ENCODE results near the gene RCN2.
"Not testable (repeated sequence)": the region's sequence is repeated elsewhere in the genome, so short reads cannot be mapped to it uniquely, and the experiment has no call there.

Gene RCN2

GRCh38 chr15:76932135-76932966 lies 802 bp downstream of the RCN2 start:
- DNase-seq (ENCODE audit: low read depth in 2 of 2): no peak

- DNase-seq (ENCODE audit: low read depth in 2 of 2): no peak
These were observed 4.1 kb downstream of the RCN2 start for GRCh38 chr15:76935620-76936019.

- no peak for DNase-seq (ENCODE audit: low read depth in 2 of 2)
These were observed 5.1 kb downstream of the RCN2 start for GRCh38 chr15:76936671-76937070.

- DNase-seq (ENCODE audit: low read depth in 2 of 2): no peak
These were observed 7.2 kb downstream of the RCN2 start for GRCh38 chr15:76938752-76939151.

GRCh38 chr15:76939715-76940114 lies 8.2 kb downstream of the RCN2 start:
- no peak for DNase-seq (ENCODE audit: low read depth in 2 of 2)

- DNase-seq (ENCODE audit: low read depth in 2 of 2): no peak
These were observed 10.1 kb downstream of the RCN2 start for GRCh38 chr15:76941636-76942035.

- no peak for DNase-seq (ENCODE audit: low read depth in 2 of 2)
These were observed 10.8 kb downstream of the RCN2 start for GRCh38 chr15:76942331-76942730.

GRCh38 chr15:76945494-76946093 lies 14.0 kb downstream of the RCN2 start:
- no peak for DNase-seq (ENCODE audit: low read depth in 2 of 2)

GRCh38 chr15:76947454-76947853 lies 15.9 kb downstream of the RCN2 start:
- no peak for DNase-seq (ENCODE audit: low read depth in 2 of 2)

- no peak for DNase-seq (ENCODE audit: low read depth in 2 of 2)
These were observed 19.7 kb downstream of the RCN2 start for GRCh38 chr15:76951220-76951619.

- DNase-seq (ENCODE audit: low read depth in 2 of 2): no peak
These were observed 22.4 kb downstream of the RCN2 start for GRCh38 chr15:76953913-76954312.

GRCh38 chr15:76954744-76955143 lies 23.2 kb downstream of the RCN2 start:
- no peak for DNase-seq (ENCODE audit: low read depth in 2 of 2)

- no peak for DNase-seq (ENCODE audit: low read depth in 2 of 2)
These were observed 29.9 kb downstream of the RCN2 start for GRCh38 chr15:76961268-76962011.

GRCh38 chr15:76962337-76963013 lies 30.9 kb downstream of the RCN2 start:
- DNase-seq (ENCODE audit: low read depth in 2 of 2): no peak

GRCh38 chr15:76963596-76963995 lies 32.0 kb downstream of the RCN2 start:
- no peak for DNase-seq (ENCODE audit: low read depth in 2 of 2)

- no peak for DNase-seq (ENCODE audit: low read depth in 2 of 2)
These were observed 32.6 kb downstream of the RCN2 start for GRCh38 chr15:76964157-76964556.

- not testable (repeated sequence) for DNase-seq (ENCODE audit: low read depth in 2 of 2)
These were observed 34.5 kb downstream of the RCN2 start for GRCh38 chr15:76966051-76966450.

GRCh38 chr15:76967067-76967466 lies 35.5 kb downstream of the RCN2 start:
- no peak for DNase-seq (ENCODE audit: low read depth in 2 of 2)

GRCh38 chr15:76968306-76968705 lies 36.8 kb downstream of the RCN2 start:
- DNase-seq (ENCODE audit: low read depth in 2 of 2): no peak

- no peak for DNase-seq (ENCODE audit: low read depth in 2 of 2)
These were observed 41.1 kb downstream of the RCN2 start for GRCh38 chr15:76972389-76973361.

GRCh38 chr15:76973362-76973743 lies 41.8 kb downstream of the RCN2 start:
- DNase-seq (ENCODE audit: low read depth in 2 of 2): peak in 1 of 2 donors; percentile 54

All from stimulated activated CD8-positive, alpha-beta memory T cell treated with anti-CD3 and anti-CD28 coated beads, Interleukin-7, amount 100 ng/mL, for 1 hour (primary cell).